22Rv1 (cell line): Measurements from ENCODE around the gene ACP6.

Experiments
- ZFX ChIP-seq: fragments of 450-650 bp; IDR thresholded peaks from 2 replicates; pipeline ENCODE4 v1.6.1; 2017; ENCODE audit warnings: antibody characterized with exemption, borderline replicate concordance
- TF ChIP-seq, protein P1 (sequence below): fragments of 450-650 bp; IDR thresholded peaks from 2 replicates; pipeline ENCODE4 v1.5.1; 2017; ENCODE audit warnings: mild to moderate bottlenecking

DNA sequence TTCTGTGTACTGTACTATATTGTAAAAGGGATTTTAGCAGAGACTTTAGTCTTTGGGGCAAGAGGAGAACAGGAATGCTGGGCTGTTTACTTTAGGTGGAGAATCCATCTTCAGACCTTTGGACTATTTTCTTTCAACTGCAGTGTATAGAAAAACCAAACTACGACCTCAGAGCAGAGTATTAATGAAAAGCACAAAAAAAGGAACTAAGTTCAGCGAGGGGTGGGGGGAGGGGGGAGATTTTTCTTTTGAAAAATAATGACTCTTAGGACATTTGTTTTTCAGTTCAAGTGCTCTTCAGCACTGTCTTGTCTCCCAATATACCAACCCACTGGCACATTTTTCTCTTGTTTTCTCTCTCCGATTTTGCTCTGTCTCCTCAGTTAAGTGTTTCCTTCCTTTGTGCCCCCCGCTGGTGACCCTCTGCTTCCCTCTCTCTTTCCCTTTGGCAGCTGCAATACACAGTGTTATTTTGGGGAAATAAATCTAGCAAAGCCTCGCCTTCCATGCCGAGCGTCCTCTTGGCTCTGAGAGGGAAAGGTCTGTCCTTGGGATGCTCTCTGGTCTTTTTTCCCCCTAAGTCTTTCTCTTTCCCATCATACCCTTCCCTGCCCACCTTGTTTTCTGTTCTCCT, 44.8 kb downstream of the ACP6 start:
- TF ChIP-seq, protein P1, sequence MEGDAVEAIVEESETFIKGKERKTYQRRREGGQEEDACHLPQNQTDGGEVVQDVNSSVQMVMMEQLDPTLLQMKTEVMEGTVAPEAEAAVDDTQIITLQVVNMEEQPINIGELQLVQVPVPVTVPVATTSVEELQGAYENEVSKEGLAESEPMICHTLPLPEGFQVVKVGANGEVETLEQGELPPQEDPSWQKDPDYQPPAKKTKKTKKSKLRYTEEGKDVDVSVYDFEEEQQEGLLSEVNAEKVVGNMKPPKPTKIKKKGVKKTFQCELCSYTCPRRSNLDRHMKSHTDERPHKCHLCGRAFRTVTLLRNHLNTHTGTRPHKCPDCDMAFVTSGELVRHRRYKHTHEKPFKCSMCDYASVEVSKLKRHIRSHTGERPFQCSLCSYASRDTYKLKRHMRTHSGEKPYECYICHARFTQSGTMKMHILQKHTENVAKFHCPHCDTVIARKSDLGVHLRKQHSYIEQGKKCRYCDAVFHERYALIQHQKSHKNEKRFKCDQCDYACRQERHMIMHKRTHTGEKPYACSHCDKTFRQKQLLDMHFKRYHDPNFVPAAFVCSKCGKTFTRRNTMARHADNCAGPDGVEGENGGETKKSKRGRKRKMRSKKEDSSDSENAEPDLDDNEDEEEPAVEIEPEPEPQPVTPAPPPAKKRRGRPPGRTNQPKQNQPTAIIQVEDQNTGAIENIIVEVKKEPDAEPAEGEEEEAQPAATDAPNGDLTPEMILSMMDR, result no peak
- no peak for TF ChIP-seq ZFX
